ENCODE results near the gene LINGO1. TPM values are rescaled to one million over a fixed set of nuclear protein-coding genes. Genes with fewer than 3 reads are reported as not detected.

The LINGO1 gene
- total and polyA plus RNA-seq, 2 donors (not counting 3 experiments of a cell fraction or from before 2014, with no cell fraction given) = 0.15 to 0.33 TPM

DNA sequence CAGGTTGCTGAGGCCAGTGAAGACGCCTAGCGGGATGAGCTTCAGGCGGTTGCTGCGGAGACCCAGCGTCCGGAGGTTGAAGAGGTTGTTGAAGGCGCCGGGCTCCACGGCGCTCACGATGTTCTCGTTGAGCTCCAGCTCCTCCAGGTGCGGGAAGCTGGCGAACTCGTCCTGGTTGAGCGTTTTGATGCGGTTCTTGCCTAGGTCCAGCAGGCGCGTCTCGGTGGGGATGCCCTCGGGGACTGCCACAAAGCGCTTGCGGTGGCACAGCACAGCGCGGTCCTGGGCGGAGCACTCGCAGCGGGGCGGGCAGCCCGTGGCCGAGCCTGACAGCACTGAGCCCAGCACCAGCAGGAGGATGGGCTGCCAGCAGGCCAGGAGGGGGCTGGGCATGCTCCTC is 17.2 kb downstream of the LINGO1 start:
- DNase-seq (ENCODE audit: low read depth, low spot score) = no peak

More for the DNA sequence above, 17.2 kb downstream of the LINGO1 start:
- CTCF ChIA-PET = interaction anchor here (0.7 to 2.8 kb wide), 2 partner anchors 8 to 511 kb away, joined by 3 to 35 read pairs; no protein-coding TSS in a partner anchor
- FAIRE-seq = no peak
- Histone ChIP-seq H3K4me2 (ENCODE audit: insufficient read depth, low read length) (no peak overlapping the region), H3K27me3 (ENCODE audit: control insufficient read depth in 2 of 2, insufficient read depth in 2 of 2, low read length in 2 of 2) (no peaks in the 10 kb centered on the region), H4K20me1 (replicated peaks; ENCODE audit: control insufficient read depth, extremely low read depth, insufficient read depth, low read length) (no peaks in the 10 kb centered on the region), H3K79me2 (ENCODE audit: control insufficient read depth, insufficient read depth, low read length) (no peaks in the 10 kb centered on the region), H3K9ac (replicated peaks; ENCODE audit: extremely low read depth, insufficient read depth, low read length) (no peak overlapping the region), H3K27ac (ENCODE audit: insufficient read depth, low read depth, low read length) (no peak overlapping the region), H3K4me3 (replicated peaks in 1 of 3; ENCODE audit: insufficient read depth in 1 of 3, low read depth in 1 of 3, low read length in 3 of 3) (no peak overlapping the region), H3K9me1 (replicated peaks; ENCODE audit: control insufficient read depth, extremely low read depth, insufficient read depth, low read length) (no peaks in the 10 kb centered on the region), H2AFZ (ENCODE audit: low read depth, low read length) (no peak overlapping the region), H3K4me1 (ENCODE audit: control insufficient read depth, extremely low read depth, insufficient read depth, low read length) (no peaks in the 10 kb centered on the region), H3K36me3 (ENCODE audit: control insufficient read depth in 2 of 2, extremely low read depth in 1 of 2, insufficient read depth in 2 of 2, low read length in 2 of 2) (no peaks in the 10 kb centered on the region), H3K9me3 (replicated peaks; ENCODE audit: control insufficient read depth, insufficient read depth, low read length) (no peaks in the 10 kb centered on the region)
- dilution Hi-C loops (cut with MboI; ENCODE audit: extremely low pct_ligation_motif_present, low sequenced_read_pairs) = no loop called here
- BruUV-seq (replicated peaks) = no TSS peak
- POLR2A ChIA-PET = no interaction called here
- intact Hi-C loops (cut with micrococcal nuclease) = no loop called here
- TF ChIP-seq, protein P1, sequence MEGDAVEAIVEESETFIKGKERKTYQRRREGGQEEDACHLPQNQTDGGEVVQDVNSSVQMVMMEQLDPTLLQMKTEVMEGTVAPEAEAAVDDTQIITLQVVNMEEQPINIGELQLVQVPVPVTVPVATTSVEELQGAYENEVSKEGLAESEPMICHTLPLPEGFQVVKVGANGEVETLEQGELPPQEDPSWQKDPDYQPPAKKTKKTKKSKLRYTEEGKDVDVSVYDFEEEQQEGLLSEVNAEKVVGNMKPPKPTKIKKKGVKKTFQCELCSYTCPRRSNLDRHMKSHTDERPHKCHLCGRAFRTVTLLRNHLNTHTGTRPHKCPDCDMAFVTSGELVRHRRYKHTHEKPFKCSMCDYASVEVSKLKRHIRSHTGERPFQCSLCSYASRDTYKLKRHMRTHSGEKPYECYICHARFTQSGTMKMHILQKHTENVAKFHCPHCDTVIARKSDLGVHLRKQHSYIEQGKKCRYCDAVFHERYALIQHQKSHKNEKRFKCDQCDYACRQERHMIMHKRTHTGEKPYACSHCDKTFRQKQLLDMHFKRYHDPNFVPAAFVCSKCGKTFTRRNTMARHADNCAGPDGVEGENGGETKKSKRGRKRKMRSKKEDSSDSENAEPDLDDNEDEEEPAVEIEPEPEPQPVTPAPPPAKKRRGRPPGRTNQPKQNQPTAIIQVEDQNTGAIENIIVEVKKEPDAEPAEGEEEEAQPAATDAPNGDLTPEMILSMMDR (IDR thresholded peaks at IDR 0.05; ENCODE audit: extremely low read depth in 1 of 2, insufficient read depth in 1 of 2, low read depth in 1 of 2, low read length in 2 of 2) = no peak
- TF ChIP-seq POLR2AphosphoS5 (IDR thresholded peaks at IDR 0.05; ENCODE audit: insufficient read depth, low read depth, low read length) (no peak), MYC (IDR thresholded peaks at IDR 0.05; ENCODE audit: low read depth, low read length) (no peak), FOS (IDR thresholded peaks at IDR 0.05; ENCODE audit: borderline replicate concordance, insufficient read depth, low read length) (no peak), EZH2 (IDR thresholded peaks at IDR 0.05; ENCODE audit: borderline replicate concordance, low read depth, low read length, severe bottlenecking) (no peak), GATA2 (IDR thresholded peaks at IDR 0.05; ENCODE audit: insufficient read depth, insufficient read length, low read depth, low read length) (no peak), JUN (IDR thresholded peaks at IDR 0.05; ENCODE audit: borderline replicate concordance, insufficient read depth, insufficient read length, low read depth) (no peak), POLR2A (IDR thresholded peaks at IDR 0.05; ENCODE audit: low read depth, low read length) (no peak)
- TF ChIP-seq, protein P2, sequence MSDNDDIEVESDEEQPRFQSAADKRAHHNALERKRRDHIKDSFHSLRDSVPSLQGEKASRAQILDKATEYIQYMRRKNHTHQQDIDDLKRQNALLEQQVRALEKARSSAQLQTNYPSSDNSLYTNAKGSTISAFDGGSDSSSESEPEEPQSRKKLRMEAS (IDR thresholded peaks at IDR 0.05; ENCODE audit: insufficient read depth, insufficient read length) = no peak

Data from endothelial cell of umbilical vein (primary cell).